MG63 (cell line): ENCODE results near the gene PKNOX1. TPM values are rescaled to one million over a fixed set of nuclear protein-coding genes. Genes with fewer than 3 reads are reported as not detected.
"Not testable (repeated sequence)": the region's sequence is repeated elsewhere in the genome, so short reads cannot be mapped to it uniquely, and the experiment has no call there.

Experiments
- DNase-seq: peaks from one replicate; pipeline ENCODE4 v3.0.0-alpha.2; 2020
- H3K27me3 ChIP-seq: fragments of 250-450 bp; sonication (Bioruptor Pico); 2 replicates; pipeline ENCODE4 v1.5.1; 2020; ENCODE audit warnings: mild to moderate bottlenecking, moderate library complexity
- H3K36me3 ChIP-seq: fragments of 250-450 bp; sonication (Bioruptor Pico); 2 replicates; pipeline ENCODE4 v1.5.1; 2020; ENCODE audit warnings: mild to moderate bottlenecking, moderate library complexity
- H3K4me3 ChIP-seq: fragments of 250-450 bp; sonication (Bioruptor Pico); 2 replicates; pipeline ENCODE4 v1.5.1; 2020; ENCODE audit warnings: mild to moderate bottlenecking, moderate library complexity
- H3K9me3 ChIP-seq: fragments of 250-450 bp; sonication (Bioruptor Pico); 2 replicates; pipeline ENCODE4 v1.5.1; 2020; ENCODE audit warnings: mild to moderate bottlenecking, moderate library complexity
- total RNA-seq: library from RNA; depleted of rRNA; stranded (reverse); fragments of >200 nt; shearing (Covaris generic); gene quantifications from 2 replicates; pipeline ENCODE4 v1.2.3, GENCODE V29; 2014; ENCODE audit warnings: low replicate concordance

Gene PKNOX1
- total RNA-seq, 1 experiment from 2014 or later: 35.9 TPM

- peaks cover 58% of the 10 kb centered on the region for H3K36me3 ChIP-seq
- no peak overlapping the region for H3K4me3 ChIP-seq
- no peaks in the 10 kb centered on the region for H3K9me3 ChIP-seq
- no peak for DNase-seq
- H3K27me3 ChIP-seq: no peaks in the 10 kb centered on the region
These were observed 47.6 kb downstream of the PKNOX1 start for GRCh38 chr21:43021756-43022600.

GRCh38 chr21:43023175-43023574 lies 48.8 kb downstream of the PKNOX1 start:
- H3K9me3 ChIP-seq: no peaks in the 10 kb centered on the region
- H3K36me3 ChIP-seq: peaks cover 64% of the 10 kb centered on the region
- DNase-seq: no peak
- no peak overlapping the region for H3K4me3 ChIP-seq
- no peaks in the 10 kb centered on the region for H3K27me3 ChIP-seq

DNA sequence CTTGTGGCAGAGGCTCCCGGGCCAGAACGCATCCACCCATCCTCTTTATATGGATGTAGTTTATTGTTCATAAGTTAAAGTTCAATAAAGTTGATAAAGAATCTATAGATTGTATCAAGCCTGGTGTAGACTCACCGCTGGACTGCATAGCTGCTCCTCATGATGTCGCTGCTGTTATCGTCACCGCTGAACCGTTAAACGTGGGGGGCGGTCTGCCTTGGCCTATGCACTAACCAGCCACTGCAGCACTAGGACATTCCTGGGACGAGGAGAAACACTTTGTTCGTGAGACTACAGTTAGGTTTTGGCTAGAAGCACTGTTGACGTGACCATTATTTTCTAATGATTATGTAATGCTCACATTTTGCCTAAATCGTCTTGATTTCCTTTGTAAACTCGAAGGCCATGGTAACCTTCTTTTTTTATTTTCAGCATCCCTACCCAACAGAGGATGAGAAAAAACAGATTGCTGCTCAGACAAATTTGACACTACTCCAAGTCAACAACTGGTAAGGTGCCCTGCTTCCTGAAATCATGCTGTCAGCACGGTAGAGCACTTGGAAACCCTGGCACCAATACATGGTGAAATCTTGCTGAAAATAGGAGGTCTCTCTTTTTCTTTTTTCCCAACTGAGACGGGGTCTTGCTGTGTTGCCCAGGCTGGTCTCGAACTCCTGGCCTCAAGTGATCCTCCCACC lies 50.2 kb downstream of the PKNOX1 start:
- H3K4me3 ChIP-seq: no peak overlapping the region
- DNase-seq: no peak
- H3K27me3 ChIP-seq: no peaks in the 10 kb centered on the region
- peaks cover 64% of the 10 kb centered on the region for H3K36me3 ChIP-seq
- H3K9me3 ChIP-seq: no peaks in the 10 kb centered on the region

DNA sequence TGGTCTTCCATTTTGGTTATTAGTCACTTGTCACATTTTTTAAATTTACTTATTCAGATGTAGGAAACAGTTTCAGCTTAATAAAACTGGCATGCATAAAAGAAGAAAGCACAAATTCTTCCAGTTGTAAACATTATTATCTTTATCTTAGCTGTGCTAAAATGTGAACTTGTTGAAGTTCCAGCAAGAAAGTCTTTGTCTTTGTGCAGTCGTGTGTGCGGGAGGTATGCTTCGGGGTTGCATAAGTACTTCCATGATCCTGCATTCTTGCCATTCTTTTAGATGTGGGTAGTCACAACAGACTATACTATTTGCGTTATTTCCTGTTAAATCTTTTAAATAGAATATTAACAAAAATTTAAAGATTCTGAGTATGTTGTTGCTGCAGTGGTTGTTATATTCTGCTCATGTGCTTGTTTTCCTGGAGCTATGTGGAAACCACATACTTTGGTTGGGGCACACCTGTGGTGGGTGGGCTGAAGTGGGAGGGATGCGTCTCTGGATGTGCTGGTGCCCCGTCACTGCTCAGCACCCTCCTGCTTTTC lies 51.3 kb downstream of the PKNOX1 start:
- H3K27me3 ChIP-seq: no peaks in the 10 kb centered on the region
- no peaks in the 10 kb centered on the region for H3K9me3 ChIP-seq
- DNase-seq: no peak
- H3K36me3 ChIP-seq: peaks cover 67% of the 10 kb centered on the region
- H3K4me3 ChIP-seq: no peak overlapping the region

DNA sequence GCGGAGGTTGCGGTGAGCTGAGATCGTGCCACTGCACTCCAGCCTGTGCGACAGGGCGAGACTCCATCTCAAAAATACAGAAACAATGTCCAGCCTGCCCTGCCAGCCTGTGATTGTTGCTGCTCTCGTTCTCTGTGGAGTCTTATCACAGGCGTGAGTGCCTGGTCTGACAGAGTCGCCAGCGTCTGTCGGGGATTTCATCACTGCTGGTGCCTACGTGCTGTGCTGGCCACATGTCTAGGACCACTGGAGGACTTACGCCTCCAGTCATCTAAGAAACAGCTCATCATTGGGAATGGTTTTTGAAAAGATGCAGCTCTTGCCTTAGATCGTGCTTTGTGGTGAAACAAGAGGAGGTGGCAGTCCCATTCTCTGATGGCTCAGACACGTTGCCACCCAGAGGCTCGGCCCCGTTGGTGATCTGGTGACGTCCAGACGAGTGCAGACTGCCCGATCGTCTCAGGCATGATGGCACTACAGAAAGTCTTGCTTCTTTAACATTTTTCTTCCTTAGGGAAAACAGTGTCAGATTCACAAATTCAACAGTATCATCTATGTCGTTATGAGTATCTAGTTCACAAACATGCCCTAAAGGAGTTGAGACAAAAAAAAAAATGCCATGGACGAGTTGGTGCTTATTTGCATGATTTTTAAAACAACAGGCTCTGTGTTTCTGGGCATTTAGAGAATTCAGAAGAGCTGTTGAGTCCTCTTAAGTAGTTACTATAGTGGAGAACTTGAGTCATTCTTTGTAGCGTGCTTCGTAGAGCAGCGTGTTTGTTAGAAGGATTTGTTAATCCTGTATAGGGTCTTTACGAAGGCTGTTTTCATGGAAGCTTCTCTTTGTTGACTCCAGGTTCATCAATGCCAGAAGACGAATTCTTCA lies 53.7 kb downstream of the PKNOX1 start:
- Histone ChIP-seq H3K4me3 (no peak overlapping the region), H3K36me3 (peaks cover 73% of the 10 kb centered on the region), H3K9me3 (no peaks in the 10 kb centered on the region), H3K27me3 (no peaks in the 10 kb centered on the region)
- DNase-seq: no peak

- no peaks in the 10 kb centered on the region for H3K27me3 ChIP-seq
- H3K4me3 ChIP-seq: no peak overlapping the region
- no peak for DNase-seq
- H3K36me3 ChIP-seq: peaks cover 64% of the 10 kb centered on the region
- no peaks in the 10 kb centered on the region for H3K9me3 ChIP-seq
These were observed 55.4 kb downstream of the PKNOX1 start for GRCh38 chr21:43029785-43030184.

GRCh38 chr21:43031121-43031619 lies 56.8 kb downstream of the PKNOX1 start:
- peaks cover 51% of the 10 kb centered on the region for H3K36me3 ChIP-seq
- H3K9me3 ChIP-seq: no peaks in the 10 kb centered on the region
- no peaks in the 10 kb centered on the region for H3K27me3 ChIP-seq
- no peak overlapping the region for H3K4me3 ChIP-seq
- DNase-seq: no peak

DNA sequence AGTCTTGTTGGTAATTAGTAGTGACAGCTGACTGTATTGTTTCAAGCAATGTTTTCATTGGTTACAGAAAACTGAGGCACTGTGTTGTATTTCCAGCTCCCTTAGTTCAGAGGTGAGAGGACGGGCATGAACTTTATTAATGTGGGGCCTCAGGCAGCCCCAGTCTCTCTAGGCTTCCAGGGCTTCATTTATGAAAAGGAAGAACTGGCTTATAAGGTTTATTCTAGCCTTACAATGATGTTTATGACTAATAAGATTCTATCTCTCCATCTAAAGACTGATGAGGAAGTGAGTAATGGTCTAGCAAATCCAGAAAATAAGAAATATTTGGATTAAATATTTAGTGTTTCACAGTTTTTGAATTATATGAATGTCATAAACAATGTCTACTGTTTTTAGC lies 59.7 kb downstream of the PKNOX1 start:
- Histone ChIP-seq H3K36me3 (peaks cover 33% of the 10 kb centered on the region), H3K9me3 (no peaks in the 10 kb centered on the region), H3K4me3 (no peak overlapping the region), H3K27me3 (no peaks in the 10 kb centered on the region)
- DNase-seq: no peak

DNA sequence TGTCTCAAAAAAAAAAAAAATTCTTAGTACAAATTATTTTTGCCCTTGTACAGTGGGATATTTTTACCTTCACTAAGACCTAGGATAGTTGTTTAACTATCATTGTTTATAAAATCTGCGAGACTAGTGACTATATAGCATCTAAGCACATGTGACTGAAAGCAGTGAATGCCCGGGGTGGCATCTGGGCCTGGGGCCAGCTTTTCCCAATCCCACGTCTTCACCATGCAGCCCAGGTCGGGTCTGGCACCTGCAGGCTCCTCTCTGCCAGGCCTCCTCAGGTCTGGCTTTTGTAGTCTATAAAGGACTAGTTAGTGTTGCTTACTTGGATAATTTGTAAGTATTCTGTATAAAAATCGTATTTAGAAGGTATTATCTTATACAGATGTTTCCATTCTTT lies 60.5 kb downstream of the PKNOX1 start:
- Histone ChIP-seq H3K9me3 (no peaks in the 10 kb centered on the region), H3K36me3 (peaks cover 29% of the 10 kb centered on the region), H3K4me3 (no peak overlapping the region), H3K27me3 (no peaks in the 10 kb centered on the region)
- no peak for DNase-seq

DNA sequence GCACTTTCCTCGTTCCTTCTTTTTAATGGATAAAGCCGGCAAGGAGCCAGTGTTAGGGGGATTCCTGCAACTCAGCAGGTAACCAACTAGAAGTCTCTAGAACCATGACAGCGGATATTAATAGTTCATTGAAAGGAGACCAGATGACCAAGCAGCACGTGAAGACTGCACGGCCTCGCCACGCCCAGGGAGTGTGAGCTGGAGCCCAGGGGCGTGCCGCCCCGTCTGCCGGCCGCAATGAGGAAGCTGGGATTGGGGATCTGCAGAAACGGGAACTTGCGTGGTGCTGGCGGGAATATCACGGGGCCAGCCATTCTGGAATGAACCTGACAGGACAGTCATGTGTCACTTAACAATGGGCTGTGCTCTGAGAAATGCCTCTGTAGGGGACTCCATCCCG lies 62.5 kb downstream of the PKNOX1 start:
- DNase-seq, H3K9me3 ChIP-seq, H3K27me3 ChIP-seq, H3K4me3 ChIP-seq, H3K36me3 ChIP-seq: not testable (repeated sequence)

GRCh38 chr21:43037918-43038658 lies 63.7 kb downstream of the PKNOX1 start:
- DNase-seq, H3K9me3 ChIP-seq, H3K36me3 ChIP-seq, H3K4me3 ChIP-seq, H3K27me3 ChIP-seq: not testable (repeated sequence)

GRCh38 chr21:43038659-43039044 lies 64.3 kb downstream of the PKNOX1 start:
- not testable (repeated sequence) for H3K27me3 ChIP-seq, H3K36me3 ChIP-seq, H3K4me3 ChIP-seq, H3K9me3 ChIP-seq, DNase-seq

GRCh38 chr21:43042169-43042568 lies 67.8 kb downstream of the PKNOX1 start:
- not testable (repeated sequence) for H3K36me3 ChIP-seq, H3K9me3 ChIP-seq, DNase-seq, H3K4me3 ChIP-seq, H3K27me3 ChIP-seq

GRCh38 chr21:43043291-43043690 lies 68.9 kb downstream of the PKNOX1 start:
- H3K36me3 ChIP-seq, H3K27me3 ChIP-seq, H3K4me3 ChIP-seq, H3K9me3 ChIP-seq, DNase-seq: not testable (repeated sequence)

- H3K9me3 ChIP-seq, H3K4me3 ChIP-seq, DNase-seq, H3K27me3 ChIP-seq, H3K36me3 ChIP-seq: not testable (repeated sequence)
These were observed 70.2 kb downstream of the PKNOX1 start for GRCh38 chr21:43044547-43044946.

GRCh38 chr21:43045165-43045875 lies 71.0 kb downstream of the PKNOX1 start:
- H3K4me3 ChIP-seq, DNase-seq, H3K27me3 ChIP-seq, H3K9me3 ChIP-seq, H3K36me3 ChIP-seq: not testable (repeated sequence)
